OCI-LY3 (cell line): ENCODE measurements around the gene PRR23E.

ENCODE experiments used
- H2AFZ ChIP-seq: fragments of 200-600, 300-600 bp; shearing (Covaris generic); 2 replicates; pipeline ENCODE4 v1.6.0; 2014; ENCODE audit warnings: antibody characterized with exemption, low read depth, low read length
- H3K27ac ChIP-seq: fragments of 200-600, 300-600 bp; sonication (generic); 2 replicates; pipeline ENCODE4 v1.5.1; 2014; ENCODE audit warnings: mild to moderate bottlenecking, low read length, moderate library complexity, mixed read lengths
- H3K27me3 ChIP-seq: fragments of 200-600, 300-600 bp; sonication (generic); 2 replicates; pipeline ENCODE4 v1.6.1; 2014; ENCODE audit warnings: low read depth, low read length, mixed read lengths
- H3K36me3 ChIP-seq: fragments of 200-600, 300-600 bp; sonication (generic); replicated peaks from 2 replicates; pipeline ENCODE3; 2014; ENCODE audit warnings: low read depth, low read length, mixed read lengths
- H3K4me1 ChIP-seq: fragments of 300-600, 200-600 bp; sonication (generic); 2 replicates; pipeline ENCODE4 v1.6.1; 2014; ENCODE audit warnings: low read length, mixed read lengths
- H3K4me2 ChIP-seq: fragments of 200-600, 300-600 bp; sonication (generic); 2 replicates; pipeline ENCODE4 v1.6.1; 2014; ENCODE audit warnings: low read length, mixed read lengths
- H3K4me3 ChIP-seq: fragments of 300-600, 200-600 bp; sonication (generic); 2 replicates; pipeline ENCODE4 v1.5.1; 2014; ENCODE audit warnings: antibody characterized with exemption, mild to moderate bottlenecking, low read length, moderate library complexity
- H3K79me2 ChIP-seq: fragments of 300-600, 200-600 bp; shearing (Covaris generic); 2 replicates; pipeline ENCODE4 v1.6.1; 2014; ENCODE audit warnings: mild to moderate bottlenecking, low read length, mixed read lengths
- H3K9ac ChIP-seq: fragments of 300-600, 200-600 bp; shearing (Covaris generic); 2 replicates; pipeline ENCODE4 v1.6.0; 2014; ENCODE audit warnings: mild to moderate bottlenecking, low read length, moderate library complexity
- H3K9me3 ChIP-seq: fragments of 200-600, 300-600 bp; shearing (Covaris generic); 2 replicates; pipeline ENCODE4 v1.6.1; 2014; ENCODE audit warnings: low read length, mixed read lengths; ENCODE audit not compliant: insufficient read depth
- H4K20me1 ChIP-seq: fragments of 200-600, 300-600 bp; sonication (generic); 2 replicates; pipeline ENCODE4 v1.6.1; 2016; ENCODE audit warnings: low read length, mixed read lengths; ENCODE audit not compliant: insufficient read depth
- EZH2phosphoT487 ChIP-seq: fragments of 200-600 bp; shearing (Covaris generic); IDR thresholded peaks from 2 replicates; pipeline ENCODE4 v1.6.1; 2018; ENCODE audit warnings: antibody characterized with exemption, mixed run types, low read depth
- TF ChIP-seq, protein P1 (sequence below): fragments of 200-600, 300-600 bp; sonication (generic); IDR thresholded peaks from 2 replicates; pipeline ENCODE4 v1.5.1; 2014; ENCODE audit warnings: antibody characterized with exemption, low read length, low read depth

The PRR23E gene

DNA sequence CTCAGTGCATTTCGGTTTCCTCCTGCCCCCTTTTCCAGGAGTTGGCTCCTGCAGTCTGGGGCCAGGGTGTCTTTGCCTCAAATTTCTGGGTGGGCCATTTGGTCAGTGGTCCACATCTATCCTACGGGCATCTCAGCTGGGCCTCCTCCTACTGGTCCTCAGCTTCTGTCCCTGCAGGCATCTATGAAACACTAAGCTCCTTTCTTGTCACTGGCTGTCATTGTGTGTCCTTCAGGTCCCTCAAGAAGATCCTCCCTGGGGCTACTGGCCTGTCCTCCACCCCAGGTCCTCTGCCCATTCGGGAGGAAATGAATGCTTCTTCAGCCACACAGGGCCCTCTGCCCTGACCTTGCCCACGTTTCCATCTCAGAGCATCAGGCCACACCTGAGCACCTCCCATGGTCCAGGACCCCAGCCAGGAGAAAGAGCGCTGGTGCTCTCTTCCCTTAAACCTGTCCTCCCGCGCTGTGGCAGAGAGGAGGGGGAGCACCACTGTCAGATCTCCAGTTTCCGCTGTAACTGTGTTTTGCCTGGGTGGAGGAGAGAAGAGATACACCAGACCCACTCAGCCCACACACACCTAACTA, 1.8 kb downstream of the PRR23E start:
- no peaks in the 10 kb centered on the region for H4K20me1 ChIP-seq
- no peak overlapping the region for H3K27ac ChIP-seq
- TF ChIP-seq EZH2phosphoT487: no peak
- TF ChIP-seq, protein P1, sequence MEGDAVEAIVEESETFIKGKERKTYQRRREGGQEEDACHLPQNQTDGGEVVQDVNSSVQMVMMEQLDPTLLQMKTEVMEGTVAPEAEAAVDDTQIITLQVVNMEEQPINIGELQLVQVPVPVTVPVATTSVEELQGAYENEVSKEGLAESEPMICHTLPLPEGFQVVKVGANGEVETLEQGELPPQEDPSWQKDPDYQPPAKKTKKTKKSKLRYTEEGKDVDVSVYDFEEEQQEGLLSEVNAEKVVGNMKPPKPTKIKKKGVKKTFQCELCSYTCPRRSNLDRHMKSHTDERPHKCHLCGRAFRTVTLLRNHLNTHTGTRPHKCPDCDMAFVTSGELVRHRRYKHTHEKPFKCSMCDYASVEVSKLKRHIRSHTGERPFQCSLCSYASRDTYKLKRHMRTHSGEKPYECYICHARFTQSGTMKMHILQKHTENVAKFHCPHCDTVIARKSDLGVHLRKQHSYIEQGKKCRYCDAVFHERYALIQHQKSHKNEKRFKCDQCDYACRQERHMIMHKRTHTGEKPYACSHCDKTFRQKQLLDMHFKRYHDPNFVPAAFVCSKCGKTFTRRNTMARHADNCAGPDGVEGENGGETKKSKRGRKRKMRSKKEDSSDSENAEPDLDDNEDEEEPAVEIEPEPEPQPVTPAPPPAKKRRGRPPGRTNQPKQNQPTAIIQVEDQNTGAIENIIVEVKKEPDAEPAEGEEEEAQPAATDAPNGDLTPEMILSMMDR: no peak
- peaks cover 5% of the 10 kb centered on the region; the same call in 1 of the 2 replicates for H3K9me3 ChIP-seq
- no peak overlapping the region for H2AFZ ChIP-seq
- no peak overlapping the region for H3K9ac ChIP-seq
- no peak overlapping the region for H3K4me2 ChIP-seq
- no peaks in the 10 kb centered on the region for H3K27me3 ChIP-seq
- H3K79me2 ChIP-seq: no peaks in the 10 kb centered on the region
- peaks cover 4% of the 10 kb centered on the region for H3K4me1 ChIP-seq
- no peaks in the 10 kb centered on the region for H3K36me3 ChIP-seq
- no peak overlapping the region for H3K4me3 ChIP-seq

- H3K9me3 ChIP-seq: peaks cover 5% of the 10 kb centered on the region; the same call in 1 of the 2 replicates
- no peak overlapping the region for H3K4me3 ChIP-seq
- H2AFZ ChIP-seq: no peak overlapping the region
- no peak overlapping the region for H3K4me2 ChIP-seq
- no peaks in the 10 kb centered on the region for H3K27me3 ChIP-seq
- H3K79me2 ChIP-seq: no peaks in the 10 kb centered on the region
- H3K36me3 ChIP-seq: no peaks in the 10 kb centered on the region
- H3K9ac ChIP-seq: no peak overlapping the region
- H3K4me1 ChIP-seq: peaks cover 10% of the 10 kb centered on the region
- H4K20me1 ChIP-seq: no peaks in the 10 kb centered on the region
- TF ChIP-seq, protein P1: no peak
- no peak for TF ChIP-seq EZH2phosphoT487
- H3K27ac ChIP-seq: no peak overlapping the region
These were observed 2.5 kb downstream of the PRR23E start for GRCh38 chr3:127195417-127195816.

DNA sequence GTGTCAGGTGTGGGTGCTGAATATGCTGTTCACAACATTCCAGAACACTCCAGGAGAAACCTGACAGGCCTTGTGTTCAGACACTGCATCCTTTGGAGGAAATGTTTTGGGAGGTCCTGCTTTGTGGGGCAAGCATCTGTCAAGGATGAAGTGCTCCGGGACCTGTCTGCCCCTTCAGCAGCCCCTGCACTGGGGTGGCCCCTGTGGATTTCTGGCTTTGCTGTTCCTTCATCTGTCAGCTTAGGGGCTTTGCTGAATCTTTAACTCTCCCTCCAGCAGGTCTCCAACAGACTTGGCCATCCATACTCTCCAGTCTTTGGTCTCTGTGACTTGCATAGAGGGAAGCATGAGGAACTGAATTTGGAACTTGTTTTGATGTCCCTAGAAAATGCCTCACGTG, 3.1 kb downstream of the PRR23E start:
- Histone ChIP-seq H3K4me2 (no peak overlapping the region), H2AFZ (no peak overlapping the region), H3K4me1 (peaks cover 16% of the 10 kb centered on the region), H3K9ac (no peak overlapping the region), H3K9me3 (0 out of 2 replicates have a peak, but pooled peaks cover under 1% of the 10 kb centered on the region), H4K20me1 (no peaks in the 10 kb centered on the region), H3K36me3 (no peaks in the 10 kb centered on the region), H3K4me3 (no peak overlapping the region), H3K27me3 (no peaks in the 10 kb centered on the region), H3K27ac (no peak overlapping the region), H3K79me2 (no peaks in the 10 kb centered on the region)
- TF ChIP-seq EZH2phosphoT487: no peak
- TF ChIP-seq, protein P1: no peak

- TF ChIP-seq, protein P1: no peak
- TF ChIP-seq EZH2phosphoT487: no peak
These were observed 3.8 kb downstream of the PRR23E start for GRCh38 chr3:127196466-127197299.

More at GRCh38 chr3:127196466-127197299, 3.8 kb downstream of the PRR23E start:
- no peak overlapping the region for H3K4me2 ChIP-seq
- H3K27me3 ChIP-seq: no peaks in the 10 kb centered on the region
- H3K36me3 ChIP-seq: no peaks in the 10 kb centered on the region
- no peaks in the 10 kb centered on the region for H3K79me2 ChIP-seq
- no peaks in the 10 kb centered on the region for H3K9me3 ChIP-seq
- peaks cover 20% of the 10 kb centered on the region for H3K4me1 ChIP-seq
- no peak overlapping the region for H3K4me3 ChIP-seq
- H4K20me1 ChIP-seq: no peaks in the 10 kb centered on the region
- no peak overlapping the region for H3K9ac ChIP-seq
- H2AFZ ChIP-seq: no peak overlapping the region
- H3K27ac ChIP-seq: no peak overlapping the region
